Measurements from ENCODE around the gene CALB2. TPM values are rescaled to one million over a fixed set of nuclear protein-coding genes. Genes with fewer than 3 reads are reported as not detected.
A peak's percentile ranks its signal among the peaks of the same experiment; 100 is the strongest.

Gene CALB2
- total RNA-seq, 2 experiments from 2014 or later = not detected

DNA sequence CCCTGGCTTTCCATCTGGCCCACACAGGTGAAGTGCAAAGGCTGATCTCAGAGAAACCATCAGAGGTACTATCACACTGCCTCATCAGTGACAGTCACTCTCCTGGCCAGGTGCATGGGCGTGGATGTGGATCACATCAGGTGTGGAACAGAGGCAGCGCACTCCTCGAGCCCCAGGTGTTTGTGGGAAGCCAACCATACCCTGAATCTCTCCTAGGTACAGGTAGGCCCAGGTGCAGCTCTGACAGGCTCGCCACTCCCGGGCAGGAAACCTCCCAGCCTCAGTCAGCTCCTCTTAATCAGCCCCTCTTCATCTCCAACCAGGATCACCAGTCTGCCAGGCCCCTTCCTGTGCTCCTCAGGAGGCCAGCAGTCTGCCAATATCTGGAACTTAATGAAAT is 51.6 kb downstream of the CALB2 start:
- ATAC-seq (ENCODE audit: low read depth) = no peak
- Mint-ChIP-seq H3K27ac (no peak overlapping the region), H3K9me3 (no peaks in the 10 kb centered on the region), H3K4me3 (no peak overlapping the region), H3K27me3 (peaks cover 35% of the 10 kb centered on the region), H3K4me1 (peaks cover 19% of the 10 kb centered on the region), H3K36me3 (no peaks in the 10 kb centered on the region)
- no peak for DNase-seq
- POLR2A ChIA-PET = no interaction called here

DNA sequence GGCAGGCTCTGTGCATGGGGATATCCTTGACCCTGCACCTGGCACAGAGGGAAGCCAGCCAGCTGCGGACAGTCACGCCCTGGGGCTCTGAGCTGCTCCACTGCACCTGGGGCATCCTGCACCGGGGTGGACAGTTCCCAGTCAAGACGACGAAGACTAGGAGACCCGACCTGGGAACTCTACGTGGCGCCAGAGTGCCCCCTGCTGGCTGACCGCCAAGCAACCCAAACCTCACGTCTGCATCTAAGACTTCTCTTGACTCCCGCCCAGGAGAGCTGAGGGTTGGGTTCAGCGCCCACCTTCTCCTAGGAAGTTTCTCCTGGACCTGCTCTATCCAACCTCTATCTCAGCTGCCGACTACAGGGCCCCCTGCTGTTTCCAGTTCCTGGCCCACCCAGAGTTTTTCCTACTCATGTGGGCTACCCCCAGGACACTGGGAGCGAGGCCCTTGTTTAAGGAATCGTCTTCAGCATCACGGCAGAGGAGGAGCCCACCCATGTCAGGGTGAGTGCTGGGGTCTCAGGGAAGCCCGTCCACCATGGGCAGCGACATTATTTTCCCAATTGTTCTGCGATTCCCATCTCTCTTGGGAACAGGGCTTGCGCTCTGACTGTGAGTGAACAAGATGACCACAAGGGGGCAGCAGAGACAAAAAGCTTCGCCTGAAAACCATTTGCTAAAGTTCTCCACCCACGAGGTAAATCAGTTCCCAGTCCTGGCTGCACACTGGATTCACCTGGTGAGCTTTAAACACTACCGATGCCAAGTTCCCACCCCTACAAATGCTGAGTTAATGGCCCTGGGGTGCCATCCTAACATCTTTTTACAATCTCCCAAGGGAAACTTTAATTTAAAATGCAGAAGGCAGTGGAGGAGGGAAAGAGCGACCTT is 54.0 kb downstream of the CALB2 start:
- H3K36me3 Mint-ChIP-seq = no peaks in the 10 kb centered on the region
- POLR2A ChIA-PET = no interaction called here
- peaks cover 7% of the 10 kb centered on the region for H3K4me1 Mint-ChIP-seq
- peak; percentile 77 for ATAC-seq (ENCODE audit: low read depth)
- no peaks in the 10 kb centered on the region for H3K9me3 Mint-ChIP-seq
- DNase-seq = peak; percentile 70
- H3K4me3 Mint-ChIP-seq = no peak overlapping the region
- peaks cover 31% of the 10 kb centered on the region for H3K27me3 Mint-ChIP-seq
- H3K27ac Mint-ChIP-seq = no peak overlapping the region

DNA sequence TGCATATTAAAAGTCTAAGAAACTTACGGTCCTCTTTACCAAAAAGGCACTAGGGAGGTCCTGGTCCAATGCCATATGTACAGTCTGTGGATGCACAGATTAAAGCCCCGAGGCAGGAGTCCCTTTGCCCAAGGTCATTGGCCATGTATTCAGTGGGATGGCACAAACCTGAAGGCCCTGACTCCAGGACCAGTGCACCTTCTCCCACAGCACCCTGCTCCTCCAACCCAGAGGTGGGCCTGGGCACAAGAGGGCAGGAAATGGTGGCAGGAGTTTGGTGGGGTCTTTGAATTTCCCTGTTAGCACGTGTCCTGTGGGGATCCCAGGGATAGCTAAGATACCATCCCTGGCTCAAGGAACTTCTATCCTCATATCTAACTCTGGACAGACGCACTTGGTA is 54.8 kb downstream of the CALB2 start:
- Mint-ChIP-seq H3K4me3 (no peak overlapping the region), H3K9me3 (no peaks in the 10 kb centered on the region), H3K36me3 (no peaks in the 10 kb centered on the region), H3K27me3 (peaks cover 24% of the 10 kb centered on the region), H3K27ac (no peak overlapping the region), H3K4me1 (peaks cover 3% of the 10 kb centered on the region)
- ATAC-seq (ENCODE audit: low read depth) (no peak), DNase-seq (no peak)
- POLR2A ChIA-PET = no interaction called here

DNA sequence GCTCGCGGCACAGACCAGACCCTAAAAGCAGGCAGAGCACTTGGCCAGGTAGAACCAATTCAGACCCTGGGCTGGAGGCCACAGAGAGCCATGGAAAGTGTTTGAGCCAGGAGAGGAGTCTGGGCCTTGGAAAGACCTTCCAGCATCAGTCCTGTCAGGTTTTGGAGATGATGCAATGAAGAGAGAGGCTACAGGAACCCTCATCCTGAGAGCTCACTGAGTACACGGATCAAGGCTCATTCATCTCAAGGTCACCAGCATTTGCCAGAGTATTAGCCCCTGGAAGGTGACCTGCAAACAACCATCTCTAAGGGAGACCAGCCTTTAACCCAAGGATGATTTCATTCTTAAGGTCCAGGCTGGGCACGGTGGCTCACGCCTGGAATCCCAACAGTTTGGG is 55.5 kb downstream of the CALB2 start:
- H3K36me3 Mint-ChIP-seq = no peaks in the 10 kb centered on the region
- POLR2A ChIA-PET = no interaction called here
- no peak overlapping the region for H3K27ac Mint-ChIP-seq
- H3K27me3 Mint-ChIP-seq = peaks cover 22% of the 10 kb centered on the region
- no peaks in the 10 kb centered on the region for H3K9me3 Mint-ChIP-seq
- H3K4me1 Mint-ChIP-seq = peaks cover 3% of the 10 kb centered on the region
- ATAC-seq (ENCODE audit: low read depth) = no peak
- DNase-seq = no peak
- no peak overlapping the region for H3K4me3 Mint-ChIP-seq

DNA sequence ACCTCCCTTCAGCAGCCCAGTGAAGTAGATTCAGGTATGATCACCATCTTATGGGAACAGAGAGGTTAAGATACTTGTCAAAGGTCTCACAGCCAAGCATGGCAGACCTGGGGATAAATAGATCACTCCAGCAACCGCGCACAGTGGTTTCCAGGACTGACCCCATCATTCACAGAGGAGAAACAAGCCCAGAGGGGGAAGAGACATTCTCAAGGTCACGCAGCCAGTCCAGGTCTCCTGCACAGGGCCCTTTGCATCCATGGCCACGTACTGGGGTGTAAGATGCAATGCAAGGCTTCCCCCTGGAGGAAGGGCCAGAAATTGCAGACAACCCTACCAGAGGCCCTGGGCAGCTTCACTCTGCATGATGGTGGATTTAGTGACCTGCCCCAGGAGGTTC is 63.4 kb downstream of the CALB2 start:
- POLR2A ChIA-PET = no interaction called here
- H3K36me3 Mint-ChIP-seq = no peaks in the 10 kb centered on the region
- ATAC-seq (ENCODE audit: low read depth) = peak; percentile 27
- peak; percentile 37 for DNase-seq
- H3K27ac Mint-ChIP-seq = no peak overlapping the region
- peaks cover 24% of the 10 kb centered on the region for H3K27me3 Mint-ChIP-seq
- peaks cover 5% of the 10 kb centered on the region for H3K4me1 Mint-ChIP-seq
- no peak overlapping the region for H3K4me3 Mint-ChIP-seq
- H3K9me3 Mint-ChIP-seq = no peaks in the 10 kb centered on the region

DNA sequence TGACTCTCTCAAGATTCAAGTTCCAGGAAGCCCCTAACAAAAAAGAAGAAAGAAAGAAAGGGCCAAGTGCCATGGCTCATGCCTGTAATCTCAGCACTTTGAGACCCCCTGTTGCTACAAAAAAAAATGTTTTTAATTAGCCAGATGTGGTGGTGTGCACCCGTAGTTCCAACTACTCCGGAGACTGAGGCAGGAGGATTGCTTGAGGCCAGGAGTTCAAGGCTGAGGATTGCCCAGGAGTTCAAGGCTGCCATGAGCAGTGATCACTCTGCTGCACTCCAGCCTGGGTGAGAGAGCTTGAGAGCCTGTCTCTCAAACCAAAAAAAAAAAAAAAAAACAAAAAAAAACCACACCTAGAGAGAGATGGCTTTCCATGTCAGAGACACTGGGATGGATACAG is 64.5 kb downstream of the CALB2 start:
- peaks cover 9% of the 10 kb centered on the region for H3K4me1 Mint-ChIP-seq
- no peaks in the 10 kb centered on the region for H3K9me3 Mint-ChIP-seq
- H3K27ac Mint-ChIP-seq = no peak overlapping the region
- ATAC-seq (ENCODE audit: low read depth) (no peak), DNase-seq (no peak)
- POLR2A ChIA-PET = no interaction called here
- peaks cover 31% of the 10 kb centered on the region for H3K27me3 Mint-ChIP-seq
- H3K4me3 Mint-ChIP-seq = no peak overlapping the region
- H3K36me3 Mint-ChIP-seq = no peaks in the 10 kb centered on the region

DNA sequence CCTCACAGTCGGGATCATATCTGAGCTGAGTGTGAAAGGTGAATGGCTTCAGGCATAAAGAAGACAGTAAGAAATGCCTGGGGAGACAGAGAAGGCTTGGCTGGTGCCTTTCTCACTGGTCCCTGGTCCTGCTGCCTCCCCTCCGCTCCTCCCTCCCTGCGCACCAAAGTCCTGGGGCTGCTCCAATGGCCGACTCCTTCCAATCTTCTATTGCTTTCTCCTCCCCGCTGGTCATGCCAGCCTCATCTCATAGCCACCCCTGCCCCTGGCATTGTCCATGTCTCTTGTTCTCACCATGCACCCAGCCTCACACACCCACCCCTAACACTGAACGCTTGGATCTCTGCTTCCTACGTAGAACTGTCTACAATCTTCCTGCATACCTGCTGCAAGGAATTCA is 65.3 kb downstream of the CALB2 start:
- POLR2A ChIA-PET = no interaction called here
- no peak for ATAC-seq (ENCODE audit: low read depth)
- peaks cover 31% of the 10 kb centered on the region for H3K27me3 Mint-ChIP-seq
- no peak overlapping the region for H3K4me3 Mint-ChIP-seq
- H3K4me1 Mint-ChIP-seq = peaks cover 9% of the 10 kb centered on the region
- no peak overlapping the region for H3K27ac Mint-ChIP-seq
- no peak for DNase-seq
- no peaks in the 10 kb centered on the region for H3K36me3 Mint-ChIP-seq
- no peaks in the 10 kb centered on the region for H3K9me3 Mint-ChIP-seq

DNA sequence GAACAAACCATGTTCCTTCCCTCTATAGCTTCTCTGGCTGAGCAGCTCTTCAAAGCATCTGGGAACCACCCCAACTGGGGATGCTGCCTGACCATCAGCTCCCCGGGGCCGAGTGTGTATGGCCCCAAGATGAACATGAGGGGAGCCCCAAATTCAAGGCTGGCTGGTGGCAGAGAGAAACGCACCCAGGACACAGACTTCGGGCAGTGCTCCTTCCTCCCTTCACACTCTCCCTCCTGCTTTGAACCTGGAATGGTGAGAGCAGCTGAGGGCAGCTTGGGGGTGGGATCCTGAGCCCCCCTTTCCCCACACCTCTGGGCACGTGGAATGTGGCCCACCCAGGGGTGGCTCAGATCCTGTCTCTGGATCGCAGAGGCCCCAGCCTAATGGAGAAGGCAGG is 66.1 kb downstream of the CALB2 start:
- Mint-ChIP-seq H3K27me3 (peaks cover 35% of the 10 kb centered on the region), H3K36me3 (no peaks in the 10 kb centered on the region), H3K9me3 (no peaks in the 10 kb centered on the region), H3K4me3 (no peak overlapping the region), H3K27ac (no peak overlapping the region), H3K4me1 (peaks cover 9% of the 10 kb centered on the region)
- ATAC-seq (ENCODE audit: low read depth) = no peak
- POLR2A ChIA-PET = no interaction called here
- no peak for DNase-seq

DNA sequence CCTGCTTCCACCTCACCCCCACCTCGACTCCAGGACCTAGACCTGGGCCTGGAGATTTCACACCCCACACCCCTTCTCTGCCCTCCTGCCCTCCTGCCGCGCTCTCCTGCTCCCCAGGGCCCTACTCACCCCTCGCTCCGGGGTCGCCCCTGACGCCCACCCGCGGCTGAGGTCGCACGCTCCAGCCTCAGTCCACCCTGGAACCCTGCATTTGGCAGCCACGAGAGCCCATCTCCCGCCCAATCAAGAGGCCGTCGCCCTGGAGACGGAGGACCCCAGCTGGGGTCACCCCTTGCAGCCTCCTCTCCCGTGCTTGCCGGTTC is 67.2 kb downstream of the CALB2 start:
- H3K4me3 Mint-ChIP-seq = no peak overlapping the region
- ATAC-seq (ENCODE audit: low read depth) = no peak

DNA sequence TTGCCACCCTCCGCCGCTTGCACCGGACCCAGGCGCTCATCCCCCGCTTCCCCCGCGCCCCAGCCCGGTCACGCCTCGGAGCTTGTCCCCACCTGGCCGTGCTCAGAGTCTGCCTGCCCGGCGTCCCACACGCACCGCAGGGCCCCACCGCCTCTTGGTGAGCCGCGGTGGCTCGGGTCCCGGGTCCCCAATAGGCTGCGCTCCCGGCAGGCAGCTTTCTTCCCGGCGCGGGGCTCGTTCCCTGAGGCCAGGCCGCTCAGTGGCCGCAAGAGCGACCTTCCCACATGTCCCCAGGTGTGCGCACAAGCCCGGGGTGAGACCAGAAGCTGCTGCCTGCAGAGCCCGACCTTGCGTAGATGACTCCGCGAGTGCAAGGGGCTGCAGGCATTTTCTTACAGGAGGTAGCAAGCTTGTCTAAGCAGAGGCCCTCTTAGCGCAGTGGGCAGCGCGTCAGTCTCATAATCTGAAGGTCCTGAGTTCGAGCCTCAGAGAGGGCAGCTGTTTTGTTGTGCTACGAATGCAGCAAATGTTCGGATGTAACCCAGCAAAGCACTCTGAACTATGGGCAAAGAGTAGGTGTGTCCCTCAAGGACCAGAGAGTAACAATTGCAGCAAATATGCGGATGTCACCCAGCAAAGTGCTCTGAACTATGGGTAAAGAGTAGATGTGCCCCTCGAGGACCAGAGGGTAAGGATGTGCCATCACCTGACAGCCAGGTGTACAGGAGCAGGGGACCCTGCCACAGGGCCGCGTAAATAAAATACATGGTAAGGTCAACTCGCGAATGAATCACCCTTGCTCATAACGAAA is 67.8 kb downstream of the CALB2 start:
- peak overlapping the region; percentile 62 for H3K4me3 Mint-ChIP-seq
- no peak overlapping the region for H3K27ac Mint-ChIP-seq
- POLR2A ChIA-PET = interaction anchor here (1.2 kb wide), 1 partner anchor 35 kb away, joined by 3 read pairs; no protein-coding TSS in a partner anchor
- DNase-seq = peak; percentile 58
- ATAC-seq (ENCODE audit: low read depth) = peak; percentile 80
- peaks cover 35% of the 10 kb centered on the region for H3K27me3 Mint-ChIP-seq
- no peaks in the 10 kb centered on the region for H3K9me3 Mint-ChIP-seq
- no peaks in the 10 kb centered on the region for H3K36me3 Mint-ChIP-seq
- peaks cover 9% of the 10 kb centered on the region for H3K4me1 Mint-ChIP-seq

More for the DNA sequence above, 67.2 kb downstream of the CALB2 start:
- POLR2A ChIA-PET = interaction anchor here (1.2 kb wide), 1 partner anchor 36 kb away, joined by 3 read pairs; no protein-coding TSS in a partner anchor
- H3K36me3 Mint-ChIP-seq = no peaks in the 10 kb centered on the region
- H3K4me1 Mint-ChIP-seq = peaks cover 9% of the 10 kb centered on the region
- no peak for DNase-seq
- H3K9me3 Mint-ChIP-seq = no peaks in the 10 kb centered on the region
- H3K27ac Mint-ChIP-seq = no peak overlapping the region
- peaks cover 35% of the 10 kb centered on the region for H3K27me3 Mint-ChIP-seq

DNA sequence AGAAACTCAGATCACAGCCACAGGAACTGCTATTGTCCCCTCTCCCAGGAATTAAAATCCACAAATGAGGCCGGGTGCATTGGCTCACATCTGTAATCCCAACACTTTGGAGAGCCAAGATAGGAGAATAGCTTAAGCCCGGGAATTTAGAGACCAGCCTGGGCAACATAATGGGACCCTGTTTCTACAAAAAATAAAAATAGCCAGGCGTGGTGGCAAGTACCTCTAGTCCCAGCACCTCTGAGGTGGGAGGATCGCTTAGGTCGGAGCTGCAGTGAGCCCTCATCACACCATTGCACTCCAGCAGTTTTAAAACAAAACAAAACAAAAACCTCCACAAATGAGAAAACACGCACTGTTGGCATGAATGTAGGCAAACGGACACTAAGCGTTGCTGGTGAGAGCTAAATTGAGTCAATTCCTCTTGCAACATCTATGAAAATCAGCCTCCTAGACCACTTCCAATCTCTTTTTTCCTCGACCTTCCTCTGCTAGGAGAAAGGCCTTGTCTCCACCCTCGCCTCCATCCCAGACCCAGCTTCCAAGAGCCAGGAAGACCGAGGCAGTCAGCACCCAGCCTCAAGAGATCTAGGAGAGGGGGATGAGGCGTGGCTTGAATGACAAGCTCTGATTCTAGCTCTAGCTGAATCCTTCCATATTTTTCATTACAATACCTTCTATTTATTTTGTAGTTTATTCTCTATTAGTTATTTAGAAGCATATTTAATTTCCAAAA is 68.5 kb downstream of the CALB2 start:
- H3K36me3 Mint-ChIP-seq = no peaks in the 10 kb centered on the region
- H3K4me1 Mint-ChIP-seq = peaks cover 9% of the 10 kb centered on the region
- peaks cover 35% of the 10 kb centered on the region for H3K27me3 Mint-ChIP-seq
- H3K9me3 Mint-ChIP-seq = no peaks in the 10 kb centered on the region
- H3K4me3 Mint-ChIP-seq = peak overlapping the region; percentile 62
- POLR2A ChIA-PET = interaction anchor here (1.2 kb wide), 1 partner anchor 35 kb away, joined by 3 read pairs; no protein-coding TSS in a partner anchor
- no peak for ATAC-seq (ENCODE audit: low read depth)
- no peak for DNase-seq
- H3K27ac Mint-ChIP-seq = no peak overlapping the region

DNA sequence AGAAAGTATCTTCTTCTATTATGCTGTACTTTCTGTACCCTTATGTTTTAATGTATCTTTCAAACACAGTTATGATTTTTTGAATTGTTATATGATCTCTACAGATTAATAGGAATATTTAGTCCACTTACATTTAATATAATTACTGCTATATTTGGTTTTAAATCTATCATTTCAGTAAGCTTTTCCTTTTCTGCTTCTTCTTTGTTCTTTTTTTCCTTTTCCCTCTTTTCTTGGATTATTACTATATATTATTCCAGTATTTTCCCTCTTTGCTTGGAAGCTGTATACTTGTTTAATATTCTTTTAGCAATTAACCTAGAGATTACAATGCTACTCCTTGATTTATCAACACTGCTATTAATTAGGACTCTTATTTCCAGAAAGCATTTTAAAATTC is 69.9 kb downstream of the CALB2 start:
- ATAC-seq (ENCODE audit: low read depth) = no peak
- peaks cover 35% of the 10 kb centered on the region for H3K27me3 Mint-ChIP-seq
- peaks cover 9% of the 10 kb centered on the region for H3K4me1 Mint-ChIP-seq
- DNase-seq = no peak
- POLR2A ChIA-PET = no interaction called here
- H3K36me3 Mint-ChIP-seq = no peaks in the 10 kb centered on the region
- no peak overlapping the region for H3K27ac Mint-ChIP-seq
- no peaks in the 10 kb centered on the region for H3K9me3 Mint-ChIP-seq
- H3K4me3 Mint-ChIP-seq = no peak overlapping the region

DNA sequence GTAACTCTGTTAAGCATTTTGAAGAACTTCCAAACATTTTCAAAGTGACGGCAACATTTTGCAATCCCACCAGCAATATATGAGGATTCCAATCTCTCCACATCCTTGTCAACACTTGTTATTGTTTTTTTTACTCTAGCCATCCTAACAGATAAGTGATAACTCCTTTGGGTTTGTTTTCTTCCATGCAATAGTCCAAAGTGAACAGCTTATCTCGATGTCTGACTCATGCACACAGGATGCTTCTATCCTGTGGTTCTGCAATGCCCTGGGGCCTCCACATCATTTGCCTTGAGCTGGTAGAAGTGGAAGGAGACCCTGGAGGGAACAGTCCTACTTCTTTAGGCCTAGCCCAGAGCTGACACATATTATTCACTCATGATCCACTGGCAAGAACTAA is 70.4 kb downstream of the CALB2 start:
- DNase-seq = no peak
- Mint-ChIP-seq H3K27ac (no peak overlapping the region), H3K36me3 (no peaks in the 10 kb centered on the region), H3K9me3 (no peaks in the 10 kb centered on the region), H3K4me3 (no peak overlapping the region), H3K27me3 (peaks cover 35% of the 10 kb centered on the region), H3K4me1 (peaks cover 9% of the 10 kb centered on the region)
- ATAC-seq (ENCODE audit: low read depth) = no peak
- POLR2A ChIA-PET = no interaction called here
